AG04450 (cell line): Measurements from ENCODE around the gene RUBCNL. TPM values are rescaled to one million over a fixed set of nuclear protein-coding genes. Genes with fewer than 3 reads are reported as not detected.

ENCODE experiments used
- CTCF ChIA-PET: fragments of 300-600, 350-600 bp; formaldehyde crosslinking; extraction: SDS; loops from one replicate; lab custom pipeline; 2022; ENCODE audit warnings: antibody characterized with exemption, inconsistent platforms; lab: Charles Lee
- POLR2A ChIA-PET: fragments of 350-600 bp; formaldehyde crosslinking; extraction: SDS; loops from one replicate; lab custom pipeline; 2021; ENCODE audit warnings: antibody characterized with exemption, inconsistent platforms; lab: Yijun Ruan, JAX
- DNase-seq: peaks from one replicate; pipeline ENCODE4 v3.0.0-alpha.2; 2011; ENCODE audit warnings: low read depth, low spot score
- H3K27ac ChIP-seq: one replicate; pipeline ENCODE4 v1.5.1; 2012; ENCODE audit warnings: low read depth, low read length, control low read depth
- H3K27me3 ChIP-seq: one replicate; pipeline ENCODE4 v1.6.0; 2012; ENCODE audit warnings: low read length; ENCODE audit not compliant: control insufficient read depth, insufficient read depth
- H3K4me3 ChIP-seq: 2 replicates; pipeline ENCODE4 v1.5.1; 2011; ENCODE audit warnings: mild to moderate bottlenecking, low read depth, low read length, control low read depth
- H3K9me3 ChIP-seq: 2 replicates; pipeline ENCODE4 v1.5.1; 2012; ENCODE audit warnings: low read length; ENCODE audit not compliant: control insufficient read depth, insufficient read depth
- polyA plus RNA-seq: library from polyadenylated mRNA; depleted of rRNA; stranded (reverse); fragments of >200 nt; gene quantifications from 2 replicates; pipeline ENCODE4 v1.2.3, GENCODE V29; 2011
- TF ChIP-seq, protein P1 (sequence below): IDR thresholded peaks from 2 replicates; pipeline ENCODE4 v1.5.1; 2011; ENCODE audit warnings: low read depth, low read length, control low read depth, inconsistent platforms

RUBCNL gene
- polyA plus RNA-seq, 1 experiment = not detected

DNA sequence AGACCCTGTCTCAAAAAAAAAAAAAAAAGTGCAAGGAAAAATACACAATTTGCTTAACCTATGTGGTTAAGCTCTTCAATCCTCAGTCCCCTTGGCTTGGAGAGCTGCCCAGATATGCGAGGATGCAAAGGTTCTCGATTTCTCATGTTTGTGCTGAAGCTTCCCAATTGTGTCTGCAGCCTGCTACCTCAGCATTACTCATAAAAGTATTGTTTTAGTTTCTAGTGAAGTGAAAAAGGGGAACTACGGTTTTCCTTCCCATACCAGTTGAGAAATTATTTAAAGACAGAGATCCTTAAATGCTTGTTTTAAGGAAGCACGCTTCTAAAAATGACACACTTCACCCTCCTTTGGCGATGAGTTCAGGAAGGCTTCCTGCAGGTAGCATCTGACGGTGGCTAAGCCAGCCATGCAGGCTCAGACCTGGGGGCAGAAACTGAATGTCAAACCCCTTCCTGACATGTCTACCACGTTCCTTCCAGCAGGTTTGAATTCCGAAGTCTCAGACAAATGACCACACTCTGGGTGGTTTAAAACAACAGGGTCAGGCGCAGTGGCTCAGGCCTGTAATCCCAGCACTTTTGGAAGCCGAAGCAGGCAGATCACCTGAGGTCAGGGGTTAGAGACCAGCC lies 47.9 kb downstream of the RUBCNL start:
- ChIA-PET CTCF (no interaction called here), POLR2A (no interaction called here)
- H3K4me3 ChIP-seq = no peak overlapping the region
- no peak for DNase-seq
- H3K27me3 ChIP-seq = peaks cover 24% of the 10 kb centered on the region
- TF ChIP-seq, protein P1, sequence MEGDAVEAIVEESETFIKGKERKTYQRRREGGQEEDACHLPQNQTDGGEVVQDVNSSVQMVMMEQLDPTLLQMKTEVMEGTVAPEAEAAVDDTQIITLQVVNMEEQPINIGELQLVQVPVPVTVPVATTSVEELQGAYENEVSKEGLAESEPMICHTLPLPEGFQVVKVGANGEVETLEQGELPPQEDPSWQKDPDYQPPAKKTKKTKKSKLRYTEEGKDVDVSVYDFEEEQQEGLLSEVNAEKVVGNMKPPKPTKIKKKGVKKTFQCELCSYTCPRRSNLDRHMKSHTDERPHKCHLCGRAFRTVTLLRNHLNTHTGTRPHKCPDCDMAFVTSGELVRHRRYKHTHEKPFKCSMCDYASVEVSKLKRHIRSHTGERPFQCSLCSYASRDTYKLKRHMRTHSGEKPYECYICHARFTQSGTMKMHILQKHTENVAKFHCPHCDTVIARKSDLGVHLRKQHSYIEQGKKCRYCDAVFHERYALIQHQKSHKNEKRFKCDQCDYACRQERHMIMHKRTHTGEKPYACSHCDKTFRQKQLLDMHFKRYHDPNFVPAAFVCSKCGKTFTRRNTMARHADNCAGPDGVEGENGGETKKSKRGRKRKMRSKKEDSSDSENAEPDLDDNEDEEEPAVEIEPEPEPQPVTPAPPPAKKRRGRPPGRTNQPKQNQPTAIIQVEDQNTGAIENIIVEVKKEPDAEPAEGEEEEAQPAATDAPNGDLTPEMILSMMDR = no peak
- H3K27ac ChIP-seq = no peak overlapping the region
- H3K9me3 ChIP-seq = no peaks in the 10 kb centered on the region

DNA sequence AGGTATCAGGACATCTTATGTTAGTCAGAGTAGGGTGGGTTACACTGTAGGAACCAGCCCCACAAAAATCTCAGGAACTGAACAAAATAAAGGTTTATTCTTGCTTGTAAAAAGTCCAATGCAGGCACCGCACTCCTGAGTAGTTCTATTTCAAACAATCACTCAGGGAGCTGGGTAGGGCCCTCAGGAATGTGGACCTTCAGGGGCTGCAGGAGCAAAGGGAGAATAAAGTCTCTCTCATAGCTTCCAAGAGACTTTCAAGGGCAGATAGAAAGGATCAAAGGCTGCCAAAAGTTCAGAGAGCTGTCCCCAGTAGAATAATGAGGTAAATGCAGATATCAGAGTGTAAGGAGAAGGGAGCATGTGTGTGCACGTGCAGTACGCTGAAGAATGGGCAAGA lies 49.4 kb downstream of the RUBCNL start:
- H3K4me3 ChIP-seq = no peak overlapping the region
- TF ChIP-seq, protein P1 = no peak
- no peaks in the 10 kb centered on the region for H3K9me3 ChIP-seq
- ChIA-PET POLR2A (no interaction called here), CTCF (no interaction called here)
- peaks cover 26% of the 10 kb centered on the region for H3K27me3 ChIP-seq
- no peak for DNase-seq
- H3K27ac ChIP-seq = no peak overlapping the region

DNA sequence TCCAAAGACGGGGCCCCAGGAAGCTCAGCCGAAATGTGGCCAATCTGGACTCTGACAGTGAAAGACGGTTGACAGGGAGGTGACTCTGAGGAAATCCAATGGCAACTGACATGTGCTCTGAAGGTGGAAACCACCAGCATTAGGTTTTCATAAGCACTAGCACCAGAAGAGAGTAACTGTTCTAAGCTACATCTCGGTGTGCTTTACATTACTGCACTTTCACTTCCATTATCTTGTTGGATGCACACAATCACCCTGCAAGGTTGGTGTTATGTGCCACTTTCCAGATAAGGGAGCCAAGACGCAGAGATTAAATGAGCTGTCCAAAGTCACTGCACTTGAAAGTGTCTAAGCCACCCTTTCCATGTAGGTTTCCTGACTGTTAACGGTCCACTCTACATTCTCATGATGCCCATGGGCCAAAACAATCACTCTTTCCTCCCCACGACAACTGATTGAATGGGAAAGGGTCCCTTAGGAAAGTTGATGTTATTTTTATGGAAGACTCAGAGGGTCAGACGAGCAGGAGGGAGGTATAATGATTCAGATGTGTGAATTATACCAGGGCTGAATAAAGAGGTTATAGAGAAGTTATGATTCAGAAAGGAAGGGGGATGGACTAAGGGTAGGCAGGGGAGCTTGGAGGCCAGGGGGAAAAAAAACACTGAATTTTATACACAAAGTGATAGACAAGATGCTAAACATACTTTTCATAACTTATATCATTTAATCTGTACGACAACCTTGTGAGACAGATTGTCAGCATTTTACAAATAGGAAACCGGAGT lies 52.8 kb downstream of the RUBCNL start:
- Histone ChIP-seq H3K27me3 (peaks cover 30% of the 10 kb centered on the region), H3K27ac (no peak overlapping the region), H3K9me3 (no peaks in the 10 kb centered on the region), H3K4me3 (no peak overlapping the region)
- TF ChIP-seq, protein P1 = no peak
- DNase-seq = no peak
- ChIA-PET POLR2A (no interaction called here), CTCF (no interaction called here)

DNA sequence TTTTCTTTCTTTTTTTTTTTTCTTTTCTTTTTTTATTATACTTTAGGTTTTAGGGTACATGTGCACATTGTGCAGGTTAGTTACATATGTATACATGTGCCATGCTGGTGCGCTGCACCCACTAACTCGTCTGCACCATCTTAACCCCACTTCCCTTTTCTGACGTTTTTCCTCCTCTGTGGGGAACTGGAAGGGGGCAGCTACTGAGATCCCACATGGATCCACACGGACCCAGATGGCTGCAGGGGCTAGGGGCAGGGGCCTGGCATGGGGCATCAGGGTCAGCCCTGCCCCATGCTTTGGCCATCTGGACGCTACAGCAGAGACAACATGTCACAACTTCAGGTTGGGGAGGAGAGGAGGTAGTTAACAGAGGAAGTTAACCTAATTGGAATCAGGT lies 54.3 kb downstream of the RUBCNL start:
- ChIA-PET CTCF (no interaction called here), POLR2A (no interaction called here)
- TF ChIP-seq, protein P1 = no peak
- Histone ChIP-seq H3K9me3 (no peaks in the 10 kb centered on the region), H3K27me3 (peaks cover 24% of the 10 kb centered on the region), H3K27ac (no peak overlapping the region), H3K4me3 (no peak overlapping the region)
- no peak for DNase-seq

DNA sequence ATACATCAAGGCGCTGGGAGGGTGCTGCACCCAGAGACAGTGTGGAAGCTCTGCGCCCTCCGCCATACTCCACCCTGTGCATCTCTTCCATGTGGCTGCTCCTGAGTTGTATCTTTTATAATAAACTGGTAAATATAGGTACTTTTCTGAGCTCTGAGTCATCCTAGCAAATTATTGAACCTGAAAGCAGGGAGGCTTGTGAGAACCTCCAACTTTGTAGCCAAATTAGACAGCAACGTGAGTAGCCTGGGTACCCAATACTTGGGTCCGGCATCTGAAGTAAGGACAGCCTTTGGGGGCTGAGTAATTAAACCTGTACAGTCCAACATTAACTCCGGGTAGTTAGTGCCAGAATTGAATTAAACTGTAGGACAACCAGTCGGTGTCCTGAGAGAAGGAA lies 57.4 kb downstream of the RUBCNL start:
- TF ChIP-seq, protein P1 = no peak
- Histone ChIP-seq H3K27ac (no peak overlapping the region), H3K4me3 (no peak overlapping the region), H3K27me3 (peaks cover 19% of the 10 kb centered on the region), H3K9me3 (no peaks in the 10 kb centered on the region)
- DNase-seq = no peak
- POLR2A ChIA-PET = no interaction called here
- CTCF ChIA-PET = no interaction called here
